ENCODE data around the gene CEACAM6. TPM values are rescaled to one million over a fixed set of nuclear protein-coding genes. Genes with fewer than 3 reads are reported as not detected.
"Not testable (repeated sequence)": the region's sequence is repeated elsewhere in the genome, so short reads cannot be mapped to it uniquely, and the experiment has no call there.

CEACAM6 gene
- total RNA-seq (2014; rRNA removed; shearing (Covaris generic)): not detected in 2 replicates

- DNase-seq (ENCODE audit: low spot score): no peak
- in situ Hi-C loops (cut with HindIII; ENCODE audit: low sequenced_read_pairs): no loop called here
Observed at GRCh38 chr19:41755328-41755913, at the start of gene CEACAM6. CEACAM6 (plus strand) TSS chr19:41755530; CDS start chr19:41755639, 109 bp downstream.

- in situ Hi-C loops (cut with HindIII; ENCODE audit: low sequenced_read_pairs): no loop called here
- peak; percentile 29 for DNase-seq (ENCODE audit: low spot score)
Observed at GRCh38 chr19:41706741-41707501, 48.4 kb upstream of the CEACAM6 start.

GRCh38 chr19:41707502-41707812, 47.9 kb upstream of the CEACAM6 start:
- DNase-seq (ENCODE audit: low spot score): no peak
- in situ Hi-C loops (cut with HindIII; ENCODE audit: low sequenced_read_pairs): no loop called here

DNA sequence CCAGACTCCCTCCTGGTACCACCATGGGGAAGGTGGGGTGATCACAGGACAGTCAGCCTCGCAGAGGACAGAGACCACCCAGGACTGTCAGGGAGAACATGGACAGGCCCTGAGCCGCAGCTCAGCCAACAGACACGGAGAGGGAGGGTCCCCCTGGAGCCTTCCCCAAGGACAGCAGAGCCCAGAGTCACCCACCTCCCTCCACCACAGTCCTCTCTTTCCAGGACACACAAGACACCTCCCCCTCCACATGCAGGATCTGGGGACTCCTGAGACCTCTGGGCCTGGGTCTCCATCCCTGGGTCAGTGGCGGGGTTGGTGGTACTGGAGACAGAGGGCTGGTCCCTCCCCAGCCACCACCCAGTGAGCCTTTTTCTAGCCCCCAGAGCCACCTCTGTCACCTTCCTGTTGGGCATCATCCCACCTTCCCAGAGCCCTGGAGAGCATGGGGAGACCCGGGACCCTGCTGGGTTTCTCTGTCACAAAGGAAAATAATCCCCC, 47.4 kb upstream of the CEACAM6 start:
- no peak for DNase-seq (ENCODE audit: low spot score)
- in situ Hi-C loops (cut with HindIII; ENCODE audit: low sequenced_read_pairs): no loop called here

GRCh38 chr19:41708481-41708880, 46.8 kb upstream of the CEACAM6 start, which contains the start of gene CEACAM5:
CEACAM5 (plus strand) TSS chr19:41708626; CDS start chr19:41708732, 106 bp downstream.
- in situ Hi-C loops (cut with HindIII; ENCODE audit: low sequenced_read_pairs): no loop called here
- no peak for DNase-seq (ENCODE audit: low spot score)

DNA sequence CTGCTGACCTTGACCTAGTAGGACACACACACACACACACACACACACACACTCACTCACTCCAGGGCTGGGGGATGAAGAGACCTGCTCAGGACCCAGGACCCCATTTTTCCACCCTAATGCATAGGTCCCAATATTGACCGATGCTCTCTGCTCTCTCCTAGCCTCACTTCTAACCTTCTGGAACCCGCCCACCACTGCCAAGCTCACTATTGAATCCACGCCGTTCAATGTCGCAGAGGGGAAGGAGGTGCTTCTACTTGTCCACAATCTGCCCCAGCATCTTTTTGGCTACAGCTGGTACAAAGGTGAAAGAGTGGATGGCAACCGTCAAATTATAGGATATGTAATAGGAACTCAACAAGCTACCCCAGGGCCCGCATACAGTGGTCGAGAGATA, 45.8 kb upstream of the CEACAM6 start:
- DNase-seq (ENCODE audit: low spot score); in situ Hi-C loops (cut with HindIII; ENCODE audit: low sequenced_read_pairs): not testable (repeated sequence)

DNA sequence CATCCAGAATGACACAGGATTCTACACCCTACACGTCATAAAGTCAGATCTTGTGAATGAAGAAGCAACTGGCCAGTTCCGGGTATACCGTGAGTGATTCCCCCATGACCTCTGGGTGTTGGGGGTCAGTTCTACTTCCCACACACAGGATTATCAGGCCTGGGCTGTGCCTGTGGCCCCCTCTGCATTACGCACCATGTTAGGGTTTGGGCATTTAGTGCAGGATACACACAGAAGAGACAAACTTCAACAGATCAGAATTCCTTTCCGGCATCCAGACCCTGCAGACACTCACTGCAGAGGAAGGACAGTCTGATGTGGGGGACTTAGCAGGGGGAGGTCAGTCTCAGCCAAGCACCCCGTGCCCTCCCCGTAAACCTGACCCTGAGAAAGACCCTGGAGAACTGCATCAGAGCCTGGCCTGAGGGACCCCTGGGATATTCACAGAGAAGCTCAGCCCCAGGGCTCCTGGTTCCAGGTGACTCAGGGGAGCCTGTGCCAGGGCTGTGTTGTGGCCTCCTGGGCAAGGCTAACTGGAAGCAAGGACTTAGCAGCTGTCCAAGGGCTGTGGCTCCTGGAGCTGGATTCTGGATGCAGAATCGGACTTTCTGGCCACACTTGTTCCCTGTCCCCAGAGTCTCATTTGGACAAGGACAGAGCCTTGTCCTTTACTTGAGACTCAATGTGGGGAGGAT, 45.2 kb upstream of the CEACAM6 start:
- no peak for DNase-seq (ENCODE audit: low spot score)
- in situ Hi-C loops (cut with HindIII; ENCODE audit: low sequenced_read_pairs): no loop called here

DNA sequence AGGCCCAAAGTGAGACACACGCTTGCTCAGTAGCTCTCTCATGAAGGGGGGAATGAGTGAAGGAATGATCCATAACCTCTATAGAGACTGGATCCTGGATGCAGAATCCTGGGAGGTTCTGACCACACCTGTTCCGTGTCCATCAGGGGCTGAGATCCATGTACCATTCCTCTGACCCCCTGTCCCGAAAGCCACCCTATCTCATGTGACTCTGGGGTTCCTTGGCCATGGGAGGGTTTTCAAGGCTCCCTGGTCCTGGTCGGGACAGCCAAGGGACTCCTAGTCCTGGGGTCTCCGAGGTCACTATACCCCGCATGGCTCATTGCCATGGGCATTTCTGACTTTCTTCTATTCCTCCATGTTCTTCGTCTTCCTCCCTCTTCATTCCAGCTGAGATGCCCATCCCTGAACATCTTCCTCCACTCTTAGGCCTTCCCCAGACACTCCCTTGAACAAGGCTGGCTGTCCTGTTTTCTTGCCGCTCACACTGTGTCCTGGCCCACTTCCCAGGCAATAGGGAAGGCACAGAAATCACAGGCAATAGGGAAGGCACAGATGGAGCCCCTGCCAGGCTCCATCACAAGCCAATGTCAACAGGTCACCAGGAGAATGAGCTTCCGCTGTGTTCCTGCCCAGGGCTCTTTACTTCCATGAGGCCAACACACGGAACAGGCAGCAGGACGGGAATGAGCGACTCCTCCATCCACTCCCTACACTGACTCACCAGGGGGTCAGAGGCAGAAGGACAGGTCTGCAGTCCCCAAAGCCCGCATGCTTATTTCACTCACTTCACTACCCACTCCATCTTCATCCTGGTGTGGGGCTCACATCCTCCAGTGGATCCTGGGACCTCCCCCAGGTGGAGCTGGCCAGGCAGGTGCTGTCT, 43.7 kb upstream of the CEACAM6 start:
- DNase-seq (ENCODE audit: low spot score): peak; percentile 89
- in situ Hi-C loops (cut with HindIII; ENCODE audit: low sequenced_read_pairs): no loop called here

DNA sequence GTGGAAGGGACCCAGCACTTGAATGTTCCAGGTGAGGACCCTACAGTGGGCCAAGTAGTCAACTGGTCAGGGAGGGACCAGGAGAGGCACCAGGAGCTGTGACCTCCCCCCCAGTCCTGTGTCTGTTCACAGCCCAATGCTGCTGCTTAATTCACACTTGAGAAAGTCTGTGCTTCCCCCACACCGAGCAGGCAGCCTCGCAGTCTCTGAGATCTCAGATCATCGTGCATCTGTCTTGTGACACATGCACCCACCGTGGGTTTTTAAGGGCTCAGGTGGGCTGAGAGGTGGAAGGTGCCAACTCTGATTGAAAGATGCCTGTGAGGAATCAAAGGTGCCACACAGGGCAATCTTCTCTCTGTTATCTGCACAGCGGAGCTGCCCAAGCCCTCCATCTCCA, 40.7 kb upstream of the CEACAM6 start:
- in situ Hi-C loops (cut with HindIII; ENCODE audit: low sequenced_read_pairs): no loop called here
- DNase-seq (ENCODE audit: low spot score): no peak

- in situ Hi-C loops (cut with HindIII; ENCODE audit: low sequenced_read_pairs): no loop called here
- no peak for DNase-seq (ENCODE audit: low spot score)
Observed at GRCh38 chr19:41718761-41719160, 36.6 kb upstream of the CEACAM6 start.

- in situ Hi-C loops (cut with HindIII; ENCODE audit: low sequenced_read_pairs): no loop called here
- no peak for DNase-seq (ENCODE audit: low spot score)
Observed at GRCh38 chr19:41720103-41720502, 35.2 kb upstream of the CEACAM6 start.

GRCh38 chr19:41726493-41726892, 28.8 kb upstream of the CEACAM6 start:
- in situ Hi-C loops (cut with HindIII; ENCODE audit: low sequenced_read_pairs): no loop called here
- no peak for DNase-seq (ENCODE audit: low spot score)

DNA sequence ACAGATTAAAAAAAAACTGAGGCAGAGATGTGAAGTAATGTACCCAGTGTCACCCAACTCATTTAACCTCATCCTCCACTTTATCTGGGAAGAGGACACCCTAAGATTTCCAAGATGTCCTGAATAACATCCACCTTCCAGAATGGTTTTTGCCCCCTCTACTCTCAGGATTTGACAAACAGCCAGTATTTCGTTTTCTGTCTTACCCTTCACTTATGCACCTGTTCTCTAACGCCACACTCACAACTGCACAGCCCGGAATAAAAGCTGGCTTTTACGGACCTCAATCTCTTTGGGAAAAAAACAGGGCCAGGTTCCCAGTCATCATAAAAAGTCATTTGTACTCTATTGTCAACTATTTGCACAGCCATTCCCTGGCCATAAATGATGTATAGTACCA, 21.2 kb upstream of the CEACAM6 start:
- in situ Hi-C loops (cut with HindIII; ENCODE audit: low sequenced_read_pairs): no loop called here
- no peak for DNase-seq (ENCODE audit: low spot score)

DNA sequence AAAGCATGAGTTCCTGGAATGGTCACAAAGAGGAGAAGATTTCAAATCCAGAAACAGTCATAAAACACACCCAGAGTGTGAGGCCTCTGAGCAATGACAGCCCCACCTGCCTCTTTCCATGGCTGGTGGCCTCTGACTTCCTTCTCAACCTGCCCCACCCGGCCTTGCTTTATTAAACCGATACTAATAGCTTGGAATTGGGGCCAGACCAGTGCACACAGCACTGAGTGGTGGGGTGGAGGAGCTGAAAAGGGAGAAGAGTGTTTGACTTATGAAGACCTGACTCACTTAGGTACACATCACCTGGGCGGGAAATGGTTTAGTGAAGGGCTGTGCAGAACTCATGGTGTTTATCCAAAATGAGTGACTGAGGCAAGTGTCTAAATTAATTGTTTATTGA, 20.7 kb upstream of the CEACAM6 start:
- in situ Hi-C loops (cut with HindIII; ENCODE audit: low sequenced_read_pairs): no loop called here
- no peak for DNase-seq (ENCODE audit: low spot score)

- in situ Hi-C loops (cut with HindIII; ENCODE audit: low sequenced_read_pairs): no loop called here
- no peak for DNase-seq (ENCODE audit: low spot score)
Observed at GRCh38 chr19:41735071-41735600, 20.2 kb upstream of the CEACAM6 start.

GRCh38 chr19:41739361-41739760, 16.0 kb upstream of the CEACAM6 start:
- in situ Hi-C loops (cut with HindIII; ENCODE audit: low sequenced_read_pairs): no loop called here
- no peak for DNase-seq (ENCODE audit: low spot score)

- DNase-seq (ENCODE audit: low spot score): no peak
- in situ Hi-C loops (cut with HindIII; ENCODE audit: low sequenced_read_pairs): no loop called here
Observed at GRCh38 chr19:41740415-41741243, 14.7 kb upstream of the CEACAM6 start.

- no peak for DNase-seq (ENCODE audit: low spot score)
- in situ Hi-C loops (cut with HindIII; ENCODE audit: low sequenced_read_pairs): no loop called here
Observed at GRCh38 chr19:41741244-41741554, 14.1 kb upstream of the CEACAM6 start.
